Adrenal gland (tissue), 5 donors: ENCODE results near the gene PLAGL1.

Experiments used
- POLR2A ChIP-seq, 2 donors: fragments of 450-650 bp; IDR thresholded peaks; one replicate each; pipeline ENCODE4 v1.6.1; 2017; ENCODE audit warnings: antibody characterized with exemption in 2 of 2, mild to moderate bottlenecking in 2 of 2, moderate library complexity in 1 of 2
- TF ChIP-seq, protein P1 (sequence below), 6 experiments: fragments of 450-650 bp in 4 of 6; fragments of 200-600 bp in 2 of 6; sonication (generic) in 1 of 6; IDR thresholded peaks; 1 replicate in 5 of 6; 2 replicates in 1 of 6; pipeline versions ENCODE4 v1.5.1 to v1.8.0; 2016 to 2021; ENCODE audit warnings: antibody characterized with exemption in 6 of 6, mild to moderate bottlenecking in 2 of 6, moderate library complexity in 1 of 6
- donor health status: DM: no; HTN: no; CAD: no.

- TF ChIP-seq, protein P1, sequence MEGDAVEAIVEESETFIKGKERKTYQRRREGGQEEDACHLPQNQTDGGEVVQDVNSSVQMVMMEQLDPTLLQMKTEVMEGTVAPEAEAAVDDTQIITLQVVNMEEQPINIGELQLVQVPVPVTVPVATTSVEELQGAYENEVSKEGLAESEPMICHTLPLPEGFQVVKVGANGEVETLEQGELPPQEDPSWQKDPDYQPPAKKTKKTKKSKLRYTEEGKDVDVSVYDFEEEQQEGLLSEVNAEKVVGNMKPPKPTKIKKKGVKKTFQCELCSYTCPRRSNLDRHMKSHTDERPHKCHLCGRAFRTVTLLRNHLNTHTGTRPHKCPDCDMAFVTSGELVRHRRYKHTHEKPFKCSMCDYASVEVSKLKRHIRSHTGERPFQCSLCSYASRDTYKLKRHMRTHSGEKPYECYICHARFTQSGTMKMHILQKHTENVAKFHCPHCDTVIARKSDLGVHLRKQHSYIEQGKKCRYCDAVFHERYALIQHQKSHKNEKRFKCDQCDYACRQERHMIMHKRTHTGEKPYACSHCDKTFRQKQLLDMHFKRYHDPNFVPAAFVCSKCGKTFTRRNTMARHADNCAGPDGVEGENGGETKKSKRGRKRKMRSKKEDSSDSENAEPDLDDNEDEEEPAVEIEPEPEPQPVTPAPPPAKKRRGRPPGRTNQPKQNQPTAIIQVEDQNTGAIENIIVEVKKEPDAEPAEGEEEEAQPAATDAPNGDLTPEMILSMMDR (IDR thresholded peaks at IDR 0.05), result no peak
- TF ChIP-seq POLR2A (IDR thresholded peaks at IDR 0.05), result no peak
These were observed 68.7 kb downstream of the PLAGL1 start for GRCh38 chr6:143939364-143939763.
